Vagina (tissue), 2 donors: Measurements from ENCODE around the gene RAPGEF5.

Experiments used
- POLR2A ChIP-seq, 2 donors: fragments of 450-650 bp; IDR thresholded peaks; one replicate each; pipeline ENCODE4 v1.6.1; 2017; ENCODE audit warnings: antibody characterized with exemption in 2 of 2, mild to moderate bottlenecking in 2 of 2, moderate library complexity in 2 of 2
- TF ChIP-seq, protein P1 (sequence below), 3 experiments: fragments of 450-650 bp in 2 of 3; fragments of 200-600 bp in 1 of 3; sonication (generic) in 1 of 3; IDR thresholded peaks; one replicate each; pipeline ENCODE4 v1.5.1; 2017 to 2019; ENCODE audit warnings: antibody characterized with exemption in 3 of 3, mild to moderate bottlenecking in 2 of 3, moderate library complexity in 2 of 3

DNA sequence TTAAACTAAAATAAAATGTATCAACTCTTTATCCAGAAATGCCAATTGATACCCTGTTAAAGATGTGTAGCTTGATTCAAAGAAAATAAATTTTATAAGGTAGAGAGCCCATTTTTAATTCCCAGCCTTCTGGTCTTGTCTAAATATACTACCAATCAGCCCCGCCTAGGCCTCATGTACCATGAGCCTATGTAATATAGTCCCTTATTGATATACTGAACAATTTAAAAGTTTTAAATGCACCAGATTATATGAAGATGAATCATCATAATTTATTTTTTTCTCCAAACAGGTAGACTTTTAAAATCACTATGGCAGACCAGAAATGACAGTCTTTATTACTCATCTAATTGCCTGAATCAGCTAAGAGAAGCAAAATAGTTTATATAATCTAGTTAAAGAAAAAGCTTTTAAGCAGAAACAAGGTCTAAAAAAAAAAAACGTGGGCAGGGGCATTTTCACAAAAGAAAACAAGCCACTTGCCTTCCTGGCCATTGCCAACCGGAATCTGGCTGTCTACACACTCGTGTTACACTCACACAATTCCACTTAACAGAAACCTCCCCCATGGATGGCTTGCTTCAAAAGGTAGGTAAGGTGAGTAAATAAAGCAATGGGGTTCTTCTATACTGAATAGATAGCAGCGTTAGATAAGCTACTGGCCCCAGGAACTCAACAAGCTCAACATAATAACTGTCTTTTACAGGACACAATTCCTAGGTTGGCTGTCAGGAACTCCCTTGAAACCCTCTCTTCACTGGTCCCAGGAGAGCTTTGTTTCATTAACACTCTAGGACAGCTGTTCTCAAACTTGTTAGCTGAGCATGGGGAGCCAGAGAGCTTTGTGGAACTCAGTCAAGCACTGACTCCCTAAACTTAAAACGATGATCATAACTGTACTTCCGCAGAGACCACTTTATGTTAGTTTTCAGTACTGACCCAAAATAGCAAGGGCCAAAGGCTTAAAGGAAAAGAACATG, 37.2 kb downstream of the RAPGEF5 start:
- no peak for TF ChIP-seq POLR2A (IDR thresholded peaks at IDR 0.05)
- TF ChIP-seq, protein P1, sequence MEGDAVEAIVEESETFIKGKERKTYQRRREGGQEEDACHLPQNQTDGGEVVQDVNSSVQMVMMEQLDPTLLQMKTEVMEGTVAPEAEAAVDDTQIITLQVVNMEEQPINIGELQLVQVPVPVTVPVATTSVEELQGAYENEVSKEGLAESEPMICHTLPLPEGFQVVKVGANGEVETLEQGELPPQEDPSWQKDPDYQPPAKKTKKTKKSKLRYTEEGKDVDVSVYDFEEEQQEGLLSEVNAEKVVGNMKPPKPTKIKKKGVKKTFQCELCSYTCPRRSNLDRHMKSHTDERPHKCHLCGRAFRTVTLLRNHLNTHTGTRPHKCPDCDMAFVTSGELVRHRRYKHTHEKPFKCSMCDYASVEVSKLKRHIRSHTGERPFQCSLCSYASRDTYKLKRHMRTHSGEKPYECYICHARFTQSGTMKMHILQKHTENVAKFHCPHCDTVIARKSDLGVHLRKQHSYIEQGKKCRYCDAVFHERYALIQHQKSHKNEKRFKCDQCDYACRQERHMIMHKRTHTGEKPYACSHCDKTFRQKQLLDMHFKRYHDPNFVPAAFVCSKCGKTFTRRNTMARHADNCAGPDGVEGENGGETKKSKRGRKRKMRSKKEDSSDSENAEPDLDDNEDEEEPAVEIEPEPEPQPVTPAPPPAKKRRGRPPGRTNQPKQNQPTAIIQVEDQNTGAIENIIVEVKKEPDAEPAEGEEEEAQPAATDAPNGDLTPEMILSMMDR (IDR thresholded peaks at IDR 0.05): no peak
